Activated CD4-positive, alpha-beta T cell treated with anti-CD3 and anti-CD28 coated beads for 24 hours (primary cell): ENCODE results near the gene TRPM3.

ENCODE experiments used
- DNase-seq, 2 donors: peaks; one replicate each; pipeline ENCODE4 v3.0.0-alpha.2; 2020; ENCODE audit warnings: low read depth in 2 of 2

TRPM3 gene

DNA sequence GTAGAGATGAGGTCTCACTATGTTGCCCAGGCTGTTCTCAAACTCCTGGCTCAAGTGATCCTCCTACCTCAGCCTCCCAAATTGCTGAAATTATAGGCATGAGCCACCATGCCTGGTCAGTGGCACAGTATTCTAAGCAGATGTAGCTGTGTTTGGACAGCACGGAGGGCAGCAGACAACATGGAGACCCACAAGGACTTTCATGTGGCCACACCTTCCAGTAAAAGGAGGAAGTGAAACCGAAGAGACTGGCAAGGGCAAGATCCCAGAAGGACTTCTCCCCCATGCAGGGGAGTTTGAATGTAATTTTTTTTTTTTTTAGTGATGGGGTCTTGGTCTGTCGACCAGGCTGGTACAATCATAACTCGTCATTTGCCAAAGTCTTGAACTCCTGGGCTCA lies 172.2 kb downstream of the TRPM3 start:
- no peak for DNase-seq

DNA sequence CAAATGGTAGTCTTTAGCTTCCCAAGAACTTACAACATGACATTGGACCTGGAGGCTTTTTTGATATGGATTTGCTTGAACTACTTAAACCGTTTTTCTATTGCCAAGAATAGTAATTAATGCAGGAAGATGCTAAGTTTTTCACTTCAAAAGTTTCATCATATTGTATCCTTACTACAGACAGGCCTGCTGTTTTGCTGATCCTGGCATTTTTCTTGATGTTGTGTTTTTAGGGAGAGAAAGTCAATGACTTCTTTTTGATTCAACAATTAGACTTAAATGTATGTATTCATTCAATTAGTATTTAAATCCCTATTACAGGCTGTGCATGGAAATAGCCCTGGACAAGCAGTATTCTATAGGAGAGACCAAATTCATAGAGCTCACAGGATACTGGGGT lies 172.7 kb downstream of the TRPM3 start:
- no peak for DNase-seq

DNA sequence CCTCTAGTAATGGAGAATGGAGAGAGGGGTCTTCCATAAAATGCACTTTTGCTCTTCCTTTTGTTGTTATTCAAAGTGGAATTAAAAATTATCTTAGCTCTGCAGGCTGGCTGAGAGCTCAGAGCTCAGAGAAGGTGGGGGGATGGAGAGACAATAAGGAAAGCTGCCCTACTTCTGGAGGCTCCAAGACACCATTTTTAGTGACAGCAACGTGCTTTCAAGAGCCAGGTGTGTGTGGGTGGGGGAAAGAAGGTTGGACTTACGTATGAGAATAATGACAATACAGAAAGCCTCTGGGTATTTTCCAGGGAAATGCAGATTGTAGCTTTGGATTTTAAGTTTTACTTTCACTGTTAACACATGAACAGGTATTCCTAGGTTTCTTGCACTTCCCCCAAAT lies 173.9 kb downstream of the TRPM3 start:
- DNase-seq, result no peak

DNA sequence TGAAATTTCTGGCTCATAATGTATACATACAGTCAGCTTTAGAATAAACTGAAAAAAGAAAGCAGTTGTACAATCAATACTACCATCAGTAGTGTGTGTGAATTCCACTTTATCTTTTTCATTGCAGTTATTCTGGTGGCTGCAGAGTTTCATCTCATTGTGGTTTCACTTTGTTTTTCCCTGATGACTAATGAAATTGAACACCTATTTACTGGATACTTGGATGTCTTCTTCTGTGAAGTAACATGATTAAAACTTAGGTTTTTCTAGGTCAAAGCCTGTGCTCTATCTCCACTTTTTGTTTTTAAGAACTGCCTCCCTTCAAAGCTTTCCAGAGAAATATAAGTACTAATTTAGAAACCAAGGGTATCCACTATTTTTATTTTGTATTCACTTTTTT lies 174.3 kb downstream of the TRPM3 start:
- DNase-seq, result no peak

DNA sequence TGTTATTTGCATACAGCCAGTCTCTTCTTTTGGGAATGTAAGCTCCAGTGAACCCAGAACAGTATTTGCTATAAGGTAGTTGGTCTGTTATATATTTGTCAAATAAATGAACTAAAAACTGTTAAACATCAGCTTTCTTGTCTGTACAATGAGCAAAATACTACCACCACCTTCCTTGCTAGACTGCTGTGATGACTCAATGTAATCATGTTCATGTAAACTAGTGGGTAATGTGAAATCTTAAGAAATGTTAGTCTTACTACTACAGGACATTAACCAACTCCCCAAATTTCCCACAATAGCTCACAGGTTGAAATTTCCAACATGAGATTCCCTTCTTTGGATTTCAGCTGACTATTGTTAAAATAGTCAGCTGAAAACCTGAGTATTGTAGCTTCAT lies 176.1 kb downstream of the TRPM3 start:
- DNase-seq, result no peak

DNA sequence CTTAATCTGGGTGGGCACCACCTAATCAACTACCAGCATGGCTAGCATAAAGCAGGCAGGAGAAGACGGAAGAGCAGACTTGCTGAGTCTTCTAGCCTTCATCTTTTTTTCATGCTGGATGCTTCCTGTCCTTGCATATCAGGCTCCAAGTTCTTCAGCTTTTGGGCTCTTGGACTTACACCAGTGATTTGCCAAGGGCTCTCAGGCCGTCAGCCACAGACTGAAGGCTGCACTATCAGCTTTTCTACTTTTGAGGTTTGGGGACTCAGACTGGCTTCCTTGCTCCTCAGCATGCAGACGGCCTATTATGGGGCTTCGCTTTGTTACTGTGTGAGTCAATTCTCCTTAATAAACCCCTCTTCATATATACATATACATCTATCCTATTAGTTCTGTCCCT lies 180.2 kb downstream of the TRPM3 start:
- no peak for DNase-seq

DNA sequence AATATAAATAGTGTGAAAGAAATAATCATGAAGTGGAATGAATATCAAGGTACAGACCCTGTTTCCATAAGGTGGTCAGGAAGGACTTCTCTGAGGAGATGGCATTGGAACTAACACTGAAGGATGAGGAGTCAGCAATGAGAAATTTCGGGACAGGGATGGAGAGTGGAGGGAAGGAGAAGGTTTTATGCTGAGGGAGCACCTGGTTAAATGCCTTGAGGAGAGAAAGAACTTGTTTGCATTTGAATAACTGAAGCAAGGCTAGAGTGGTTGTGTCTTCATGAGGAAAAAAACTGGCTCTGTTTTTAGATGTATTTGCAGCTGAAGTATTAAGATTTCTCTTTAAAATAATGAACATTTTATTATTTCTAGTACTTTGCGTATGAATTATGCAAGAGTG lies 180.8 kb downstream of the TRPM3 start:
- no peak for DNase-seq

DNA sequence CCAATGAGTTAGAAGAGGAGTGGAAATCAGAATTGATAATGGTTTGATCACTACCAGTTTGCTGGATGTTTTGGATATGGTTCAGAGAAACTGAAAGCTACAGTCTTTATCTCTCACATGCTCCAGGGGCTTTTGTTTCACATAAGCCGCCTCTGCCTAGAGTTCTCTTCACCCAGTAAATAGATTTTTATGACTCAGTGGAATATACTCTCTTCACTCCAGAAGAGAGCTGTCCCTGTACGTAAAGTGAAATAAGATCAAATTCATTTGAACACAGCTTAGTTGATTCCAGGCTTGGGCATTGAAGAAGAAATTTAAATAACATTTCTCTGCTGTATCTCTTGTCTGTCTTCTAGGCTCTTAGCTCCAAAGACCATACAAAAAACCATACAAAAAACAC lies 184.9 kb downstream of the TRPM3 start:
- DNase-seq, result no peak

DNA sequence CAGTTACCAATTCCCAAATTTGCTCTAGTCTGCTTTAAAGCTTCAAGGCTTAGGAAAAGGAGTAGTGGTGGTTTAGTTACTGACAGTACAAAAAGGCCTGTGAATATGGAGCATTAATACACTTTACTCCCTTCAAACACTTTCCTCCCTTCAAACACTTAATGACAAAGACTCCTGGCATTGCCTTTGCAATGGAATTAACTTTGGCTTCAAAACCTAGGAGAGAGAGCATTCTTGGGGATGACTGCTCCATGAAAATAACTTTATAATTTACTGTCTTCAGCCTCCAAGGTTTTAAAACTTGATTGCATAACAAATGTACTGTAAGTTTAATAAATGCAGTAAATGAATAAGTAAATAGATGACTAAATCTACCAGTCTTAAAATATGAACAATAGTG lies 185.6 kb downstream of the TRPM3 start:
- DNase-seq, result no peak

DNA sequence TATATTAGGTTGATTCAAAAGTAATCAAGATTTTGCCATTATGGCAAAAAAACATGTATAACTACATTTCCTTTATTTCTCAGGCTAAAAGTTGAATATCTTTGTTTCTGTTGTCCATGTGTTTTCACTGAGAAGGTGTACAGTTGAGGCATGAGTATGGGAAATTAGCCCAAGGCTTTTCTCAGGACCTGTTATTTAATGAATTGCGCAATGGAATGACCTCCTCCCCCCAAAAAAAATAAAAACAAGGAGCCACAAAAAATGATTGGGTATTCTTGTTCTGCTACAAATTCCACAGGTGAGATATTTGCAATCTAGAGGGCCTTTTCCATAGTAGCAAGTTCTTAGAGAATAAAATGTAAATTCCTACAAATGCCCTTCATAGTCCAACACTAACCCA lies 186.8 kb downstream of the TRPM3 start:
- DNase-seq, result no peak

DNA sequence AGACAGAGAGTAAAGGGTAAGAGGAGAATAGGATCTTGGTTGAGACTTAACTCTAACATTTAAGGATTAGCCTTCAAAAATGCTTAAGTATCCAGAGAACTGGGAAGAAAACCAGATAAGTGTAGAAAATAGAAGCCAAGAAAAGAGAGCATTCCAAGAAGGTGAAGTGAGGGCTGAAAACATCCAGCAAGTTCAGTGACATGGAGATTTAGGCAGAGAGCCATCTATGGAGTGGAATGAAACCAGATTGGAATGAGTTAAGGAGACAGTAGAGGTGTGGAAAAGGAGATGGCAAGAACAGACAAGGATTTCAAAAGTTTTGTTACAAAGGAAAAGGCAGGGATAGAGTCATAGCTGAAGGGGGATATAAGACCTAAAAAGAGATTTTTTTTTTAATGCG lies 188.1 kb downstream of the TRPM3 start:
- no peak for DNase-seq

DNA sequence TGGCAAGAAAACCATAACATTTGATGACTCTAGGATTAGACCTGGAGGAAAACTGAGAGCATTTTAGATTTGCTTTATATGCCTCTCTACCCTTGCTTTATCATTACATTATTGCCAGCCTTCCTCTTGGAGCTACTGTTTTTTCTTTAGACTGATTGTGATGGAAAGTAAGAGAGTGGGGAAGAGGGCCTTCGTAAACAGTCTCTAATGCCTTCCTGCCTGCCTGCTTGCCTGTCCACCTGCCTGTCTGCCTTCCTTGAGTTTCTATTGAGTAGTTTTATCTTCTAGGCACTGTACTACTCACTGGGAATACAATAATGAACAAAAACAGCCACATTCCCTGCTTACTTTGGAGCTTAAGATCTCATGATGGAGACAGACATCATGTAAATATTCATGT lies 189.3 kb downstream of the TRPM3 start:
- DNase-seq, result no peak

DNA sequence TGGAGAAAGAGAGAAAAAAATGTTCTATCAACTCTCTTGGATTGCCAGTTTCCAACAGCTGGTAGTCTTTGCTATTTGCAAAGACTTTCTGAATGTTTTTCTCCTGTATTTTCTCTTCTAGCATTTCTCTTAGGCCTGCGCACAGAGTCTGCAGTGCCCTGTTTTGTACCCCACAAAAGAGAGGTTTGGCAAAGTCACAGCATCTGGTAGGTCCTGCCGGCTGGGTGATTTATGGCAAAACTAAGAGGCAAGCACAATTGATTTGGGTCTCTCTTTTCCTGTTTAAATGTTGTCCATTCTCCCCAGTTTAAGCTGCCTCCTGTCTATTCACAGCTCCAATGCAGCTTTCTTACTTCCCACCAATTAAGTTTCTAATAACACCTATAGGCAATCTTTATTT lies 193.9 kb downstream of the TRPM3 start:
- no peak for DNase-seq

DNA sequence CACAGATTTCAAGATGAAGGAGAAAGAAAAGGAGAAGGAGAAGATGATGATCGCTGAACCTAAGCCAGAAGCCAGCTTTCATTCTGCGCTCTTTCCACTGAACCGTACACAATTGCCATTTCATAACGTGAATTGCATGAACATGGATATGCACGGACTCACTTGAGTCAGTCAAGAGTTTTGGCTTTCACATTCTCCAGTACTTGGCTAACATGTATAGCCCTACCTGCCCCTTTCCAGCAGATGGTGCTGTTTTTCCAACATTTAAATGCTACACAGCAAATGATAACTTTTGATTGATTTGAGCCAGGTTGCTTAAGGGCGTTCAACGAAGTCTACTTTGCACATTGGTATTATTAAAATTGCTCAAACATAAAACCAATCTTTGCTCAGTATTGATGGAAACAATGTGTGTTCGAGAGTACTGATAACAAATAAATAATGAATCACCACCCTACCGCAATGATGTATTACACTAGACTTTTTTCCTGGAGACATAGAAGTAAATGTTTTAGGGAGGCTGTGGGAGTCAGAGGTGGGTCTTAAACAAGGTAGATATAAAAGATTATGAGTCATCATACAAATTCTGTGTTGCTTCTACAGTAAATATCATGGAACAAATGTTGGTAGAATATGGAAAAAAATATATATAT lies 196.4 kb downstream of the TRPM3 start:
- no peak for DNase-seq

DNA sequence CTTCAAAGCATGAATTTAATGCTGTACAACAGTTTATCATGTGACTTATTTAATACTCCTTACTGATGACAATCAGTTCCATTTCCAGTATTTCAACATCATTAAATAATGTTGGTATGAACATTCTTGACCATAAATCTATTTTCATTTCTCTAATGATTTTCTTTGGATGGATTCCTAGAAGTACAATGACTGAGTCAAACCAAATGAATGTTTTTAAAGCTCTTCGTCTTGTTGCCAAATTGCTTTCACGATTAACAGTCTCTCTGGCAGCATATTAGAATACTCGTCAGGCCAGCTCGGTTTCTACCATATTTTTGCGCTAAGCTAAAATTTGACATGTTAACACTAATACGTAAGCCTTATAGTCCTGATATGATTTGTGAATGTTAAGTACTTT lies 197.0 kb downstream of the TRPM3 start:
- DNase-seq, result no peak

DNA sequence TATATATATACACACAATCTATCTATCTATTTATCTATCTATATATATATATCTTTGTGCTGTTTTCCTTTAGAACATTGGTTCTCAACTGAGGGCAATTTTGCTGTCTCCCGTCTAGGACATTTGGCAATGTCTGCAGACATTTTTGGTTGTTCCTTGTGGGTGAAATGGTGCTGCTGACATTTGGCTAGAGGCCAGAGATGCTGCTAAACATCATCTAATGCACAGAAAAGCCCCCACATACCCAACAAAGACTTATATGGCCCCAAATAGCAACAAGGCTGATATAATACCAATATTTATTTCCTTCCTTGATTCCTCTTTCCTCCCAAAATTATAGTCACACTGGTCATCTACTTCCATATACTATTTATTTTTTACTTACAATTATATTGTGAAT lies 197.5 kb downstream of the TRPM3 start:
- DNase-seq, result no peak

DNA sequence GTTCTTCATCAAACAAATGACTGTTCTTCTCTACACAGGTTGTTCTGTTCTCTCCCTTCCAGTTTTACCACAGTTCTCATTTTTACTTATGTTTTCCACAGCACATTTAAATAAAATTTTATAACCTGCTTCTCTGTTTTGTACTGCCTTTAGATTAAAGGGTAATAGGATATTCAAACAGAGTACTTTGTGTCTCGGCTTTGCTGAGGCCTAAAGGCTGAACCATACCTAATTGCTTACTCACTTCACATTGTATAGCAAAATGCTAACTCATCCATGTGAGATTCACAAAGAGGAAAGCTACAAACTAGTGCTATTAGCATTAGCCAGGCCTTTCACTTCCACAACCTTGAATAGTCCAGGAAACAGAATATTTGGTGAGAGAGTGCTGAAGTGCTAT lies 200.3 kb downstream of the TRPM3 start:
- DNase-seq, result no peak

DNA sequence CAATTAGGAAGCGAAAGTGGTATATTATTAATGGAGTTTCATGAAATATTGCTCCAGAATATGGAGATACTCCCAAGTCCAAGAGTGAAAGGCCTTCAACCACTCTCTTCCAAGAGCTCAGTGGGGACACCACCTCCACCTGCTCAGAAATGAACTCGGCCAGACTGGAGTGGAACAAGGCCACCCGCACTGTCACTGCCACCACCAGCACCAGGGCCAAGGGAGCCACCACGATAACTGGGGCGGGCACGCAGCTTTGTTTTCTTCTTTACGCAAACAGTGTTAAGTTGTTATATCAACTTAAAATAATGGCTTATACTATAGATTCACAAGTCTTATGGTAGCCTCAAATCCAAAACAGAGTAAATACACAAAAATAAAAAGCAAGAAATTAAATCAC lies 204.1 kb downstream of the TRPM3 start:
- no peak for DNase-seq

DNA sequence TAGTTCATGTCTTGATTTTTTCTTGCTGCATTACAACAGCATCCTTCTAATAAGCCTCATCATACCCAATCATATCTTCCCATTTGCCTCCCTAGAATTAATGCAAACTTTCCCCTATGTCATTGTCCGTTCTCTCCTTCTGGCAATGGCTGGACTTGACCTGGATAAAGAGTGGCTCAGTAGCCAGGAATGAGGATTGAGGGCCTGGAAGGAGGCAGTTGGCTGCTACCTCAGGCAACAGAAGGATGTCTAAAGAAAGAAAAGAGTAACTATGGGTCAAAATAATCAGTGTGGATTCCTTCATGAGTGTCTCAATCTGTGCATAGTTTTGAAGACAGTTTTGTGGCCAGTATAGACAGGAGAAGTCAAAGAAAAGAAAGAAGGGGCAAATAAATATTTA lies 209.6 kb downstream of the TRPM3 start:
- DNase-seq, result no peak

DNA sequence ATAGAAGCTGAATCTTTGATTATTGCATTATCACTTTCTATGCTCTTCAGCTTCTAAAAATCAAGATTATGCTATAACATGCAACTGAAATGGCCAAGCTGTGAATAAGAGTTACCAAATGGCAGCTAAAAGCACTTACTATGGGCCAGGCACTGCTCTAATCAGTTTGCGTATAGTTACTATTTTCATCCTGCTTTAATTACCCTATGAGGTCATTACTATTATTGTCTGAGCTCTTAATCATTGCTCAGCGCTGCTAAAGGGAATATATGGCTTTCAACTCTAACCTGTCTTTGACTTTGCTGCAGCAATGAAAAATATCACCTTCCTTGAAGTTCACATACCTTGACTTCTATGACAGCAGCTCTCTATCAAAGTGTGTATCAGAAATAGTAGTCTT lies 210.8 kb downstream of the TRPM3 start:
- no peak for DNase-seq

DNA sequence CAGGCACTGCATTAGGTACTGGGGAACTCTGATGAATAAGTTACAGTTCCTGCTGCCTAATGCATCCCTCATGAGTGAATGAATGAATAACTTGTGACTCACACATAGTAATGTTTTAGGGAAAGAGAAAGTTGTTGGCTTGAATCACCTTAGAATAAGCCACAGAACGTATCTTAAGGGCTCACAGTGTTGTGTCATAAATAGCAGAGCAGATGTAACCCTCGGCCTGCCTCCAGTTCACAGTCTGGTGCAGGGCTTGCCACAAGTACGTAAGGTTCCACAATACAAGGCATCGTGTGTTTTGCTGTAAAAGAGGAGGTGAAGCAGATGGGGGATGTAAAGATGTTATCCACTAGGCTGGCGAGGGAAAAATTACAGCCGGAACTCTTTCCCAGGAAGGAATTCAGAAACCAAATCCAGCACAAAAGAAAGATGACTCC lies 218.7 kb downstream of the TRPM3 start:
- no peak for DNase-seq

DNA sequence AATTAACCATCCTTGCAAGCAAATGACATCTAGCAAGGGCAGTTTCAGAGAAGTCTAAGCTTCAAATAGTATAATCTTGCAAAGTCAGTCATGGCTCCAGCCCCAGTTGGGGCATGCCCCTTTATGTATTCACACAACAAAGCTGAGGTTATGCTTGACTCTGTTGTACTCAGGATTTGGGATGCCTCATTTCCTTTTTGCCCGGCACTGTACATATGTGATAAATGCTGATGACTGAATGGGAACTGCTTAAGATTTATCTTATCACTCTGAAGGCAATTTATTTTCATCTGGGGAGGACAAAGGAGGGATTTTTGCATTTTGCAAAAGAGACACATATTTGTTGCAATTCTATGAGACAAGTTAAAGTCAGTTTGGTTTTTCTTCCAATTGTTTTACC lies 219.2 kb downstream of the TRPM3 start:
- DNase-seq, result no peak

DNA sequence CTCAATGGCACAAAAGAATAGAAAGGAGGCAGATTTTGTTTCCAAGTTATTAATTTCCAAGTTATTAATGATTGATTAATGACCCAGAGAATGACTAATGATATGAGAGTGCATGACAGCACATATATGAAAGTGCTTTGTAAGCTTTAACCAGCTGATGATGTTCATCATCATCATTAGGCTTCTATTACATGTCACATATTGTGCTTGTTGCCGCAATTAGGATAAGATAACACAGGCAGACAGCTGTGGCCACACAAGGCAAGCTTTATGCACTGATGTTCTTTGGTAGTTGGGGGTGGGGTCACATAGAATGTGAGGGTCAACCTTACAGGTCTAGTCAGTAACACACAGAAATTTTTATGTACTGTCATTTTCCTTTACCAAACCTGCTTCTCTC lies 219.7 kb downstream of the TRPM3 start:
- no peak for DNase-seq

DNA sequence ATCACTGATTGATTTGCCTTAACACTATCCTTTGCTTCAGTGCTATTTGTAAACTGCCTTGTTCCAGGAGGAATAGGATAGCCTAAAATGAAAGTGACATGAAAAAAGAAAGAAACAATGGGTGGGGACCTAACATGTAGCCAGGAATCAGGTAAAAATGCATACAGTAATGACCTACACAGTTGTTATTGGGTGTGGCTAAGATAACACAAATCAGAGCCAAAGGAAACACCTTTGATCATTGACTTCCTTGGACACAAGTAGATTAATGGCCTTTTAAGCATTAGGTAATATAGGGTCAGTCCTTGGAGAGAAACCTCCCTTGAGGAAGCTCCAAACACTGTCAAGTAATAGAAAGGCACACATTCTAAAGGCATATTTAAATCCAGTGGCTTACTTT lies 220.4 kb downstream of the TRPM3 start:
- DNase-seq, result no peak
